Endothelial cell of umbilical vein (primary cell): ENCODE measurements around the gene TAMM41.

ENCODE experiments used
- POLR2AphosphoS5 ChIP-seq: IDR thresholded peaks from 2 replicates; pipeline ENCODE4 v1.6.1; 2012; ENCODE audit warnings: low read depth, mild to moderate bottlenecking, control low read depth, low read length, moderate library complexity; ENCODE audit not compliant: insufficient read depth
- TF ChIP-seq, protein P1 (sequence below): IDR thresholded peaks from 2 replicates; pipeline ENCODE4 v1.6.1; 2011; ENCODE audit not compliant: insufficient read depth, insufficient read length

- TF ChIP-seq, protein P1, sequence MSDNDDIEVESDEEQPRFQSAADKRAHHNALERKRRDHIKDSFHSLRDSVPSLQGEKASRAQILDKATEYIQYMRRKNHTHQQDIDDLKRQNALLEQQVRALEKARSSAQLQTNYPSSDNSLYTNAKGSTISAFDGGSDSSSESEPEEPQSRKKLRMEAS, result no peak
- no peak for TF ChIP-seq POLR2AphosphoS5
These were observed 1.0 kb downstream of the TAMM41 start for GRCh38 chr3:11845651-11846050.
